Effector memory CD8-positive, alpha-beta T cell (primary cell): Measurements from ENCODE around the gene CNGA1.
"Not testable (repeated sequence)": the region's sequence is repeated elsewhere in the genome, so short reads cannot be mapped to it uniquely, and the experiment has no call there.

ENCODE experiments used
- ATAC-seq: fragments of 150-1000 bp; cut with Tn5 transposase; replicated peaks from 2 replicates; pipeline ENCODE4 v1.10.0; 2021; ENCODE audit warnings: mild to moderate bottlenecking, moderate library complexity
- DNase-seq, 3 experiments: peaks; one replicate each; pipeline ENCODE4 v3.0.0; 2021
- H3K27ac Mint-ChIP-seq, 2 donors: one replicate each; pipeline ENCODE4 v1.8.0; 2022; ENCODE audit warnings: mild to moderate bottlenecking in 2 of 2, mixed read lengths in 2 of 2, moderate library complexity in 2 of 2
- H3K27me3 Mint-ChIP-seq, 2 donors: one replicate each; pipeline ENCODE4 v1.8.0; 2022; ENCODE audit warnings: mixed read lengths in 2 of 2
- H3K36me3 Mint-ChIP-seq: one replicate; pipeline ENCODE4 v1.8.0; 2022; ENCODE audit warnings: mild to moderate bottlenecking, moderate library complexity, mixed read lengths; ENCODE audit not compliant: insufficient read depth
- H3K4me1 Mint-ChIP-seq, 2 donors: one replicate each; pipeline ENCODE4 v1.8.0; 2022; ENCODE audit warnings: low read depth in 2 of 2, mixed read lengths in 2 of 2
- H3K4me3 Mint-ChIP-seq, 2 donors: one replicate each; pipeline ENCODE4 v1.8.0; 2022; ENCODE audit warnings: mild to moderate bottlenecking in 2 of 2, mixed read lengths in 2 of 2, moderate library complexity in 2 of 2
- H3K9me3 Mint-ChIP-seq, 2 donors: one replicate each; pipeline ENCODE4 v1.8.0; 2022; ENCODE audit warnings: mixed read lengths in 2 of 2

Gene CNGA1

DNA sequence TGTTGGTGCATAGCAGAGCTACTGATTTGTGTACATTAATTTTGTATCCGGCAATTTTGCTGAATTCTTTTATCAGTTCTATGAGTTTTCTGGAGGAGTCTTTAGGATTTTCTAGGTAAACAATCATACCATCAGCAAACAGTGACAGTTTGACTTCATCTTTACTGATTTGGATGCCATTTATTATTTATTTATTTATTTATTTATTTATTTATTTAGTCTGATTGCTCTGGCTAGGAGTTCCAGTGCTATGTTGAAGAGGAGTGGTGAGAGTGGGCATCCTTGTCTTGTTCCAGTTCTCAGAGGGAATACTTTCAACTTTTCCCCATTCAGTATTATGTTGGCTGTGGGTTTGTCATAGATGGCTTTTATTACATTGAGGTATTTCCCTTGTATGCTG lies 24.0 kb downstream of the CNGA1 start:
- H3K27ac Mint-ChIP-seq, H3K4me3 Mint-ChIP-seq, H3K36me3 Mint-ChIP-seq, H3K4me1 Mint-ChIP-seq, DNase-seq, ATAC-seq: not testable (repeated sequence)
- Mint-ChIP-seq H3K27me3 (peaks cover 16 to 27% of the 10 kb centered on the region in 2 donors), H3K9me3 (peaks cover 0 to 19% of the 10 kb centered on the region in 2 donors)

- ATAC-seq (no peak), DNase-seq (no peak)
- no peak overlapping the region for H3K4me3 Mint-ChIP-seq
- no peaks in the 10 kb centered on the region for H3K36me3 Mint-ChIP-seq
- H3K27ac Mint-ChIP-seq, result no peak overlapping the region
- peaks cover 0 to 3% of the 10 kb centered on the region in 2 donors for H3K4me1 Mint-ChIP-seq
- peaks cover 0 to 19% of the 10 kb centered on the region in 2 donors for H3K9me3 Mint-ChIP-seq
- H3K27me3 Mint-ChIP-seq, result peaks cover 24 to 41% of the 10 kb centered on the region in 2 donors
These were observed 26.3 kb downstream of the CNGA1 start for GRCh38 chr4:47990145-47990544.

- DNase-seq, result no peak
- no peaks in the 10 kb centered on the region for H3K36me3 Mint-ChIP-seq
- no peaks in the 10 kb centered on the region for H3K9me3 Mint-ChIP-seq
- H3K4me3 Mint-ChIP-seq, result no peak overlapping the region
- H3K4me1 Mint-ChIP-seq, result no peaks in the 10 kb centered on the region
- H3K27ac Mint-ChIP-seq, result no peak overlapping the region
- peaks cover 6 to 7% of the 10 kb centered on the region in 2 donors for H3K27me3 Mint-ChIP-seq
- no peak for ATAC-seq
These were observed 41.9 kb downstream of the CNGA1 start for GRCh38 chr4:47974566-47974965.

- DNase-seq (no peak), ATAC-seq (no peak)
- Mint-ChIP-seq H3K9me3 (no peaks in the 10 kb centered on the region), H3K36me3 (no peaks in the 10 kb centered on the region), H3K4me1 (no peaks in the 10 kb centered on the region), H3K27ac (no peak overlapping the region), H3K27me3 (peaks cover 14 to 18% of the 10 kb centered on the region in 2 donors), H3K4me3 (no peak overlapping the region)
These were observed 43.8 kb downstream of the CNGA1 start for GRCh38 chr4:47972721-47973120.

DNA sequence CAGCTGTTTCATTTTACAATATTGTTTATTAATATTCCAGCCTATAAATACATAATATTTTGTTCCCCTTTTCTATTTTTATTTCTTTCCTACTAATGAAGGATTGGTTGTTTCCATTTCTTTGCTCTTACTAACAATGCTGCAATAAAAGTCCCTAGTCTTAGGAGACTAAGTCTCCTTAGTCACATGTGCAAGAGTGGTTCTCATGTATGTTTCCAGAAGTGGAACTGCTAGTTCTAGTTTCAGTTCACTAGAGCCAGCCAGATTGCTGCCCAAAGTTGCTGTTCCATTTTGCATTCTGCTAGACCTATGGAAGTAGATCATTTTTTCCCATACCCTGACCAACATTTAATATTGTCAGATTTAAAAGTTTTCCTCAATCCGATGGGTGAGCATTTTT lies 44.3 kb downstream of the CNGA1 start:
- no peak for DNase-seq
- H3K9me3 Mint-ChIP-seq, result no peaks in the 10 kb centered on the region
- ATAC-seq, result no peak
- no peak overlapping the region for H3K4me3 Mint-ChIP-seq
- no peaks in the 10 kb centered on the region for H3K4me1 Mint-ChIP-seq
- H3K27me3 Mint-ChIP-seq, result peaks cover 14 to 18% of the 10 kb centered on the region in 2 donors
- no peak overlapping the region for H3K27ac Mint-ChIP-seq
- H3K36me3 Mint-ChIP-seq, result no peaks in the 10 kb centered on the region

GRCh38 chr4:47968847-47969246 lies 47.6 kb downstream of the CNGA1 start:
- H3K4me1 Mint-ChIP-seq, result no peaks in the 10 kb centered on the region
- no peaks in the 10 kb centered on the region for H3K36me3 Mint-ChIP-seq
- peaks cover 24% of the 10 kb centered on the region in 2 donors for H3K27me3 Mint-ChIP-seq
- H3K27ac Mint-ChIP-seq, result no peak overlapping the region
- DNase-seq (no peak), ATAC-seq (no peak)
- H3K9me3 Mint-ChIP-seq, result no peaks in the 10 kb centered on the region
- H3K4me3 Mint-ChIP-seq, result no peak overlapping the region

DNA sequence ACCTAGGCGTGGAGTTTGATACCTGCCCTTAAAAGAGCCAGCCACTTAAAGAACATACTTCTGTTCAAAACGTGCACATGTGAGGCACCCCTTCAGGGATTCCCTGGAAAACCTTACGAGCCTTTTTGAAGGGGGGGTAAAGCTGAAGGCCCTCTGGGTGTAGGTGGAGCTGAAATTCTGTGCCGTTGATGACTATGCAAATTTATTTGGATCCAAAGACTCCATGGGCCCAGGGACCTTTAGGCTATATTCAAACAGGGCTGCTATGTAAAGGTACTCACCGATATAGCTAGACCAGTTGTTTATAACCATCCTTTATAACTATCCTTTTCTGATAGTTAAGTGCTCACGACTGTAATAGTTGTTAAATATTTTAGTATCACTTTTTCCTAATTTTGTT lies 61.8 kb downstream of the CNGA1 start:
- peaks cover 5 to 18% of the 10 kb centered on the region in 2 donors for H3K27me3 Mint-ChIP-seq
- no peaks in the 10 kb centered on the region for H3K36me3 Mint-ChIP-seq
- no peaks in the 10 kb centered on the region for H3K4me1 Mint-ChIP-seq
- H3K4me3 Mint-ChIP-seq, result no peak overlapping the region
- ATAC-seq (no peak), DNase-seq (no peak)
- no peaks in the 10 kb centered on the region for H3K9me3 Mint-ChIP-seq
- no peak overlapping the region for H3K27ac Mint-ChIP-seq

DNA sequence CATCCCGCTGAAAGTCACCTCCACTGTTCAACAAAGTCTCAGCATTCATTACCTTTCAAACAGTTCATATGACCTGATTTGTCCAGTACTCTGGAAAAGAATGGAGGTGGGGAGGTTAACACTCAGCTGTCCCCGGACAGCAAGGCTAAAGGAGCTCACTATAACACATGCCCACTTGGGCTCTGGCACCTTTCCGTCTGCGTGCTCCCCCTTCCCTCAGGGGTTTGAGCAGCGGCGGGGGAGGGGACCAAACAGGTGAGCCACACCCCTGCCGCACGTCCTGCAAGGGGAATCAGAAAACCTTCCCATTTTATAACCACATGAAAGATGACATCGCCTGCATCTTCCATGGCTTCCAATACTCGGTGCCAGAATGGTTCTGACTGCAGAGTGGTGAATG lies 62.2 kb downstream of the CNGA1 start:
- no peak overlapping the region for H3K27ac Mint-ChIP-seq
- no peaks in the 10 kb centered on the region for H3K36me3 Mint-ChIP-seq
- peaks cover 5 to 21% of the 10 kb centered on the region in 2 donors for H3K27me3 Mint-ChIP-seq
- no peak for DNase-seq
- H3K4me1 Mint-ChIP-seq, result no peaks in the 10 kb centered on the region
- no peak for ATAC-seq
- H3K4me3 Mint-ChIP-seq, result no peak overlapping the region
- H3K9me3 Mint-ChIP-seq, result no peaks in the 10 kb centered on the region

DNA sequence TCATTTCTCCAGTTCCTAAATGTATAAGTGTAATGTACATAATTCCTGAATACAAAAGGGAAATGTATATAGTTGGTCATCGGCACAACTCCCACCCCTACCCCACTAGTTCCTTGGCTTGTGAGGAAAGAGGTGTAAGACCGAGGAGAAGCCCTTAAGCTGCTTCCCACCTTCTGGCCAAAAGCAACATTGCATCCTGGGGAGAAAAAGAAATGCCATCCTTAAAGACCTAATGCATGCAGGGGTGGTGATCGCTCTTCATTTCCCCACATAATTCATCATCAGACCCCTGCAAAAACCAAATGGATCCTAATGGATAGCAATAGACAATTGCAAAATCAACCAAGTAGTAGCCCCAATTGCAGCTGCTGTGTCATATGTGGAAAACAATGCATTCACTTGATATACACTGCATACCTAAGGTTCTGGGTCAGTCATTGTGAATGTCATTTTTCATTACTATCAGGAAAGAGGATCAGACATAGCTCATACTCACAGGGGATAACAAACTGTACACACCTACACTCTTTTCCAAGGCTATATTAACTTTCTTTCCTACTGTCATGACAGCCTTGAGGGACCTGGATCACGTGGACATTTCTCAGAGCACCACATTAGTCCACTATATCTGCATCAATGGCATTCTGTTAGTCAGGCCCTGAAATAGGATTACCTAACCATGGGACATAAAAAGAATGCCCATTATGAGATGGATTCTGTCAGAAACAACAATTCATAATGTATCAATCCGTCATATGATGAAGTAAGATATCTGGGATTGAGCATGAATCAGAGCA lies 70.4 kb downstream of the CNGA1 start:
- no peaks in the 10 kb centered on the region for H3K9me3 Mint-ChIP-seq
- no peaks in the 10 kb centered on the region for H3K4me1 Mint-ChIP-seq
- no peak overlapping the region for H3K4me3 Mint-ChIP-seq
- no peak overlapping the region for H3K27ac Mint-ChIP-seq
- H3K27me3 Mint-ChIP-seq, result peaks cover 0 to 20% of the 10 kb centered on the region in 2 donors
- ATAC-seq (no peak), DNase-seq (no peak)
- H3K36me3 Mint-ChIP-seq, result no peaks in the 10 kb centered on the region

GRCh38 chr4:47942081-47942819 lies 74.2 kb downstream of the CNGA1 start:
- DNase-seq, result no peak
- Mint-ChIP-seq H3K4me3 (no peak overlapping the region), H3K9me3 (no peaks in the 10 kb centered on the region), H3K36me3 (no peaks in the 10 kb centered on the region), H3K27me3 (peaks cover 19 to 24% of the 10 kb centered on the region in 2 donors), H3K27ac (no peak overlapping the region), H3K4me1 (no peaks in the 10 kb centered on the region)
- ATAC-seq, result no peak

DNA sequence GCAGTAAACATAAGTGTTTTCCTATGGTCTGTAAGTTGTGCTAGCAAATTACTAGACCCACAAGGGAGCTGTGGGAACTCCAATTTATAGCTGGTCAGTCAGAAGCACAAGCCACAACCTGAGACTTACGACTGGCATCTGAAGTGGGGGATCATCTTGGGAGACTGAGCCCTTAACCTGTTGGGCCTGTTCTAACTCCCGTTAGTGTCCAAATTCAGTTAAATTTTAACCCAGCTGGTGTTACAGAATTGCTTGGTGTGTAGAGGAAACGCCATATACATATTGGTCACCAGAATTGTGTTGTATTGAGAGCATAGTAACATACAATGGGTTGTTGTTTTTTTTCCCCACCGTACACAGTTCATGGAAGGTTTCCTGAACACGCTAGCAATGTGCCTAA lies 77.0 kb downstream of the CNGA1 start:
- H3K4me1 Mint-ChIP-seq, result no peaks in the 10 kb centered on the region
- ATAC-seq (no peak), DNase-seq (no peak)
- no peaks in the 10 kb centered on the region for H3K36me3 Mint-ChIP-seq
- no peaks in the 10 kb centered on the region for H3K9me3 Mint-ChIP-seq
- H3K4me3 Mint-ChIP-seq, result no peak overlapping the region
- no peak overlapping the region for H3K27ac Mint-ChIP-seq
- peaks cover 35 to 36% of the 10 kb centered on the region in 2 donors for H3K27me3 Mint-ChIP-seq

GRCh38 chr4:47936336-47936735 lies 80.1 kb downstream of the CNGA1 start:
- ATAC-seq, result no peak
- Mint-ChIP-seq H3K27me3 (peaks cover 35 to 37% of the 10 kb centered on the region in 2 donors), H3K27ac (no peak overlapping the region), H3K36me3 (no peaks in the 10 kb centered on the region), H3K4me1 (no peaks in the 10 kb centered on the region), H3K9me3 (no peaks in the 10 kb centered on the region), H3K4me3 (no peak overlapping the region)
- no peak for DNase-seq

DNA sequence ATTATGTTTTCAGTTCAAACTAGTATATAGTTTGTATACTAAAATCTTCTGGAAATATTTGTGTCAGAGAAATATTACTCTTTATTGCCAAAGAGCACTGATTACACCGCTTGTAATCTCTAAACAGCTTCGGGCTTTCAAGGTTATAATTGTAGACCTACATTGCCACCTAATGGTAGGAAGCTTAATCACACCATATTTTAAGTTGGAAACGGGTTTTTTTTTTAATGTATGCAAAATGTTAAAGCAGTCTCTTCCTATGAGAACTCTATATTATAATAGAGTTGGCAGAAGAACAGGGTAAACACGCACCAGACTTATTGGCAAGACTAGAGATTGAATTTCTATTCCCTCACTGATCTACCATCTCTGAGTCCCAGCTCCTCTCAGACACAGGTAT lies 82.6 kb downstream of the CNGA1 start:
- Mint-ChIP-seq H3K27me3 (peaks cover 21 to 42% of the 10 kb centered on the region in 2 donors), H3K4me3 (no peak overlapping the region), H3K27ac (no peak overlapping the region), H3K9me3 (no peaks in the 10 kb centered on the region), H3K4me1 (no peaks in the 10 kb centered on the region), H3K36me3 (no peaks in the 10 kb centered on the region)
- DNase-seq, result no peak
- peak; percentile 72 for ATAC-seq
